Stimulated activated naive B cell treated with anti-CD40 and anti-IgM and Interleukin-4, amounts not matched to agents 10 μg/mL and 1 μg/mL and 100 μg/mL, for 72 hours (primary cell): ENCODE results near the gene ZKSCAN1.
A peak's percentile ranks its signal among the peaks of the same experiment; 100 is the strongest.

Source experiments
- ATAC-seq, 2 donors: fragments of 150-1000 bp; cut with Tn5 transposase; replicated peaks; 2 replicates each; pipeline ENCODE4 v1.10.0; 2021; ENCODE audit warnings: moderate library complexity in 1 of 2
- DNase-seq: peaks from one replicate; pipeline ENCODE4 v3.0.0; 2021
- H3K27ac Mint-ChIP-seq: one replicate; pipeline ENCODE4 v1.8.0; 2022; ENCODE audit warnings: mild to moderate bottlenecking, mixed read lengths
- H3K27me3 Mint-ChIP-seq, 2 donors: one replicate each; pipeline ENCODE4 v1.8.0; 2022; ENCODE audit warnings: mixed read lengths in 2 of 2
- H3K36me3 Mint-ChIP-seq, 2 donors: one replicate each; pipeline ENCODE4 v1.8.0; 2022; ENCODE audit warnings: mixed read lengths in 2 of 2, mild to moderate bottlenecking in 1 of 2
- H3K4me1 Mint-ChIP-seq, 2 donors: one replicate each; pipeline ENCODE4 v1.8.0; 2022; ENCODE audit warnings: mixed read lengths in 2 of 2, mild to moderate bottlenecking in 1 of 2
- H3K4me3 Mint-ChIP-seq, 2 donors: one replicate each; pipeline ENCODE4 v1.8.0; 2022; ENCODE audit warnings: mild to moderate bottlenecking in 2 of 2, mixed read lengths in 2 of 2, moderate library complexity in 1 of 2
- H3K9me3 Mint-ChIP-seq, 2 donors: one replicate each; pipeline ENCODE4 v1.8.0; 2022; ENCODE audit warnings: mixed read lengths in 2 of 2, mild to moderate bottlenecking in 1 of 2

The ZKSCAN1 gene

DNA sequence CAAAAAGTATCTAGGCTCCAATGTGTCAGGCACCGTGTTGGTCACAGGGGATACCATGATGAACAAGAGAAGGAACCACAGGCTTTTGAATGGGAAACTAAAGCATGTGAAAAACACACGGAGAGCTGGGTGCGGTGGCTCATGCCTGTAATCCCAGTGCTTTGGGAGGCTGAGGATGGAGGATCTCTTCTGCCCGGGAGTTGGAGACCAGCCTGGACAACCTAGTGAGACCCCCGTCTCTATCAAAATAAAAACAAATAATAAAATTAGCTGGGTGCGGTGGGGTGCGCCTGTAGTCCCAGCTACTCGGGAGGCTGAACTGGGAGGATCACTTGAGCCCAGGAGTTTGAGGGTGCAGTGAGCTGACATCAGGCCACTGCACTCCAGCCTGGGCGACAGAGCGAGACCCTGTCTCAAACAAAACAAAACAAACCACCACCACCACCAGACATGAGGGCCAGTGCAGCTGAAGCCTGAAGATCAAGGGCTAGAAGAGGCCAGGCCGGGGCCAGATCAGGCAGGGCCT lies 72.8 kb downstream of the ZKSCAN1 start:
- peak; percentile 28 to 40 for ATAC-seq
- Mint-ChIP-seq H3K27ac (peak overlapping the region; percentile 96), H3K4me1 (peaks cover 30 to 41% of the 10 kb centered on the region in 2 donors), H3K9me3 (no peaks in the 10 kb centered on the region), H3K27me3 (no peaks in the 10 kb centered on the region), H3K4me3 (peak overlapping the region; percentile 93 to 97), H3K36me3 (peaks cover 26 to 33% of the 10 kb centered on the region in 2 donors)
- no peak for DNase-seq

- H3K36me3 Mint-ChIP-seq, result peaks cover 33 to 40% of the 10 kb centered on the region in 2 donors
- peak within 1 kb of the TSS; percentile 96 for H3K27ac Mint-ChIP-seq
- DNase-seq (peak; percentile 76), ATAC-seq (peak; percentile 73 to 74)
- H3K4me1 Mint-ChIP-seq, result peaks cover 30 to 45% of the 10 kb centered on the region in 2 donors
- H3K4me3 Mint-ChIP-seq, result peak within 1 kb of the TSS; percentile 93 to 97
- H3K9me3 Mint-ChIP-seq, result no peaks in the 10 kb centered on the region
- no peaks in the 10 kb centered on the region for H3K27me3 Mint-ChIP-seq
Measured at GRCh38 chr7:100088621-100089457, 73.4 kb downstream of the ZKSCAN1 start, which contains the start of gene COPS6. Gene COPS6 (plus strand): TSS chr7:100088969. CDS start chr7:100088991, 22 bp downstream.

GRCh38 chr7:100089458-100090196 lies 74.2 kb downstream of the ZKSCAN1 start:
- no peak for DNase-seq
- ATAC-seq, result no peak

GRCh38 chr7:100090527-100091410 lies 75.4 kb downstream of the ZKSCAN1 start:
- peaks cover 34 to 50% of the 10 kb centered on the region in 2 donors for H3K4me1 Mint-ChIP-seq
- peak overlapping the region in 1 of 2 donors; percentile 39 for H3K4me3 Mint-ChIP-seq
- no peaks in the 10 kb centered on the region for H3K27me3 Mint-ChIP-seq
- H3K36me3 Mint-ChIP-seq, result peaks cover 42 to 50% of the 10 kb centered on the region in 2 donors
- H3K27ac Mint-ChIP-seq, result peak overlapping the region; percentile 56
- ATAC-seq (no peak), DNase-seq (no peak)
- H3K9me3 Mint-ChIP-seq, result no peaks in the 10 kb centered on the region

More at GRCh38 chr7:100089458-100090196, 74.2 kb downstream of the ZKSCAN1 start:
- Mint-ChIP-seq H3K4me3 (peak overlapping the region; percentile 93 to 97), H3K27me3 (no peaks in the 10 kb centered on the region), H3K36me3 (peaks cover 34 to 41% of the 10 kb centered on the region in 2 donors), H3K9me3 (no peaks in the 10 kb centered on the region), H3K4me1 (peaks cover 30 to 46% of the 10 kb centered on the region in 2 donors), H3K27ac (peak overlapping the region; percentile 96)
